PFSK-1 (cell line): ENCODE data around the gene CLEC16A.

Experiments used
- FOXP2 ChIP-seq: optimal IDR thresholded peaks from 2 replicates; pipeline ENCODE3; 2011; ENCODE audit warnings: borderline replicate concordance, control low read depth, inconsistent platforms; ENCODE audit not compliant: insufficient read depth; ENCODE audit errors: extremely low read length, extremely low read depth
- POLR2AphosphoS5 ChIP-seq: IDR thresholded peaks from 2 replicates; pipeline ENCODE4 v1.6.1; 2012; ENCODE audit warnings: low read depth, mild to moderate bottlenecking, control low read depth, low read length, moderate library complexity
- REST ChIP-seq, 2 experiments: IDR thresholded peaks; 2 replicates each; pipeline versions ENCODE4 v1.6.1 to v1.8.0; 2011 to 2012; ENCODE audit warnings: low read depth in 2 of 2, low read length in 2 of 2, control low read depth in 1 of 2, inconsistent platforms in 1 of 2, mild to moderate bottlenecking in 1 of 2, moderate library complexity in 1 of 2; ENCODE audit not compliant: insufficient read depth in 1 of 2
- SIN3A ChIP-seq: IDR thresholded peaks from 2 replicates; pipeline ENCODE4 v1.6.1; 2012; ENCODE audit warnings: mild to moderate bottlenecking, low read length, moderate library complexity, borderline replicate concordance; ENCODE audit not compliant: insufficient read depth
- TAF1 ChIP-seq: IDR thresholded peaks from 2 replicates; pipeline ENCODE4 v1.6.1; 2012; ENCODE audit warnings: low read length, control low read depth, borderline replicate concordance; ENCODE audit not compliant: insufficient read depth

Gene CLEC16A

GRCh38 chr16:11036868-11037410, 92.6 kb downstream of the CLEC16A start:
- TF ChIP-seq TAF1 (no peak), REST (IDR thresholded peaks at IDR 0.05; ENCODE audit: insufficient read depth in 1 of 2, low read depth in 2 of 2, low read length in 2 of 2) (no peak), FOXP2 (no peak), SIN3A (no peak)

- no peak for TF ChIP-seq SIN3A
- TF ChIP-seq POLR2AphosphoS5: no peak
- no peak for TF ChIP-seq REST (IDR thresholded peaks at IDR 0.05; ENCODE audit: insufficient read depth in 1 of 2, low read depth in 2 of 2, low read length in 2 of 2)
- TF ChIP-seq FOXP2: no peak
- TF ChIP-seq TAF1: no peak
These were observed 93.9 kb downstream of the CLEC16A start for GRCh38 chr16:11038305-11038704.

DNA sequence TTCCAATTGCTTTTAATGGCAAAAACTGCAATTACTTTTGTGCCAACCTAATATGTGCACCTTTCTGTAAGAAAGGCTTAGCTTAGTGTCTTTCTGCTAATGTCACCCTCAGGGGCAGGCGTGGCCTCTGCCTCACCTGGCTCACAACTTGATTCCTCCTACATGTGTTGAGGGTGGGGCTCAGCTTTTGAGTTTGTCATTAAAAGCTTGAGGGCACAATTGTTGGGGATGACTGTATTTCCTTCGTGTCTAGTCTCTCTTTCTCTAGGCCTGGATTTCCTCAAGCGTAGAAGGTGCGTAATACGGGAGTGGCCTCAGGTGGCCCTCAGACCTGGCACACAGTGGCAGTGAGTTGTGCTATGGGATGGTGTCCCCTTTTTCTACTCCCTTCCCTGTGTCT, 94.4 kb downstream of the CLEC16A start:
- no peak for TF ChIP-seq TAF1
- no peak for TF ChIP-seq SIN3A
- TF ChIP-seq FOXP2: no peak
- no peak for TF ChIP-seq REST (IDR thresholded peaks at IDR 0.05; ENCODE audit: insufficient read depth in 1 of 2, low read depth in 2 of 2, low read length in 2 of 2)
- TF ChIP-seq POLR2AphosphoS5: no peak

DNA sequence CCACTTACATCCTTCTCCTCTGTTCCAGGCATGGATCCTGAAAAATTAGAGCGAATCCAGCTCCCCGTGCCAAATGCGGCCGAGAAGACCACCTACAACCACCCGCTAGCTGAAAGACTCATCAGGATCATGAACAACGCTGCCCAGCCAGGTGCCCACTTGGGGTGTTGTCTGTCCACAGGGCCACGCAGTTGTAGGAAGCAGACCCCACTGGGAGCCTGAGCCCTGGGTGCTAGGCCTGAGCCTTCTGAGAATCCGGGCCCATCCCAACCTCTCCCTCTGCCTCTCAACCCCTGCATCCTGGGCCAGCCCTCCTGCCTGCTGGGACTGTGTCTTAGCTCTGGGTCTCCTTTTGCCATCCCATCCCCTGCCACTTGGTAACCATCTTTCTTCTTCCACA, 95.4 kb downstream of the CLEC16A start:
- TF ChIP-seq POLR2AphosphoS5 (no peak), SIN3A (no peak), TAF1 (no peak), FOXP2 (no peak), REST (IDR thresholded peaks at IDR 0.05; ENCODE audit: insufficient read depth in 1 of 2, low read depth in 2 of 2, low read length in 2 of 2) (no peak)

GRCh38 chr16:11042191-11042590, 97.8 kb downstream of the CLEC16A start:
- no peak for TF ChIP-seq FOXP2
- no peak for TF ChIP-seq REST (IDR thresholded peaks at IDR 0.05; ENCODE audit: insufficient read depth in 1 of 2, low read depth in 2 of 2, low read length in 2 of 2)
- no peak for TF ChIP-seq TAF1
- TF ChIP-seq SIN3A: no peak
- no peak for TF ChIP-seq POLR2AphosphoS5
